ENCODE measurements around the gene UBASH3A. TPM values are rescaled to one million over a fixed set of nuclear protein-coding genes. Genes with fewer than 3 reads are reported as not detected.

UBASH3A gene
- total RNA-seq, 1 donor = not detected

GRCh38 chr21:42384156-42384945 lies 19.4 kb upstream of the UBASH3A start:
- DNase-seq (ENCODE audit: low read depth) = no peak
- TF ChIP-seq CTCF (IDR thresholded peaks at IDR 0.05; ENCODE audit: insufficient read depth, low read depth, low read length) = no peak
- no peak overlapping the region for H3K4me3 ChIP-seq (ENCODE audit: low read depth, low read length)

GRCh38 chr21:42384989-42385388 lies 18.7 kb upstream of the UBASH3A start:
- no peak for DNase-seq (ENCODE audit: low read depth)
- no peak for TF ChIP-seq CTCF (IDR thresholded peaks at IDR 0.05; ENCODE audit: insufficient read depth, low read depth, low read length)
- H3K4me3 ChIP-seq (ENCODE audit: low read depth, low read length) = no peak overlapping the region

GRCh38 chr21:42385619-42386018 lies 18.1 kb upstream of the UBASH3A start:
- no peak for TF ChIP-seq CTCF (IDR thresholded peaks at IDR 0.05; ENCODE audit: insufficient read depth, low read depth, low read length)
- DNase-seq (ENCODE audit: low read depth) = no peak
- no peak overlapping the region for H3K4me3 ChIP-seq (ENCODE audit: low read depth, low read length)

- no peak for TF ChIP-seq CTCF (IDR thresholded peaks at IDR 0.05; ENCODE audit: insufficient read depth, low read depth, low read length)
- H3K4me3 ChIP-seq (ENCODE audit: low read depth, low read length) = no peak overlapping the region
- DNase-seq (ENCODE audit: low read depth) = no peak
Observed at GRCh38 chr21:42386034-42386591, 17.6 kb upstream of the UBASH3A start.

- H3K4me3 ChIP-seq (ENCODE audit: low read depth, low read length) = no peak overlapping the region
- no peak for DNase-seq (ENCODE audit: low read depth)
- TF ChIP-seq CTCF (IDR thresholded peaks at IDR 0.05; ENCODE audit: insufficient read depth, low read depth, low read length) = no peak
Observed at GRCh38 chr21:42387164-42387563, 16.5 kb upstream of the UBASH3A start.

GRCh38 chr21:42387843-42388340 lies 15.8 kb upstream of the UBASH3A start:
- DNase-seq (ENCODE audit: low read depth) = no peak
- no peak for TF ChIP-seq CTCF (IDR thresholded peaks at IDR 0.05; ENCODE audit: insufficient read depth, low read depth, low read length)
- no peak overlapping the region for H3K4me3 ChIP-seq (ENCODE audit: low read depth, low read length)

Data from fibroblast of villous mesenchyme (primary cell).